Breast epithelium (tissue), 4 donors: ENCODE results near the gene RELL1. TPM values are rescaled to one million over a fixed set of nuclear protein-coding genes. Genes with fewer than 3 reads are reported as not detected.

ENCODE experiments used
- DNase-seq, 2 donors: peaks; one replicate each; pipeline ENCODE4 v3.0.0-alpha.2; 2019; ENCODE audit warnings: low spot score in 2 of 2
- H3K27ac ChIP-seq, 2 donors: fragments of 200-600 bp; sonication (generic) in 1 of 2; one replicate each; pipeline ENCODE4 v1.5.1; 2016 to 2019; ENCODE audit warnings: mild to moderate bottlenecking in 1 of 2
- H3K27me3 ChIP-seq, 2 donors: fragments of 200-600 bp; sonication (generic) in 1 of 2; one replicate each; pipeline versions ENCODE4 v1.5.1 to v1.6.0; 2017 to 2019; ENCODE audit warnings: control low read depth in 1 of 2, mild to moderate bottlenecking in 1 of 2
- H3K36me3 ChIP-seq: fragments of 200-600 bp; one replicate; pipeline ENCODE4 v1.5.1; 2019
- H3K4me1 ChIP-seq, 2 donors: fragments of 200-600 bp; sonication (generic); one replicate each; pipeline ENCODE4 v1.5.1; 2016 to 2019; ENCODE audit warnings: control low read depth in 1 of 2
- H3K4me3 ChIP-seq, 3 donors: fragments of 200-600 bp; sonication (generic); 1 replicate in 2 of 3; 2 replicates in 1 of 3; pipeline ENCODE4 v1.5.1; 2016 to 2019; ENCODE audit warnings: mild to moderate bottlenecking in 3 of 3, moderate library complexity in 2 of 3
- H3K9me3 ChIP-seq, 2 donors: fragments of 200-600 bp; sonication (generic) in 1 of 2; one replicate each; pipeline ENCODE4 v1.5.1; 2016 to 2019; ENCODE audit warnings: control low read depth in 1 of 2
- POLR2A ChIP-seq: fragments of 450-650 bp; IDR thresholded peaks from one replicate; pipeline ENCODE4 v1.6.1; 2016; ENCODE audit warnings: antibody characterized with exemption, mild to moderate bottlenecking, moderate library complexity
- POLR2AphosphoS5 ChIP-seq, 3 donors: sonication (generic); formaldehyde crosslinking; IDR thresholded peaks; one replicate each; pipeline ENCODE4 v1.6.1; 2017; ENCODE audit warnings: antibody characterized with exemption in 3 of 3
- intact Hi-C: fragments of 100-400 bp; cut with DNase I; formaldehyde crosslinking; loops from one replicate; pipeline ENCODE4 v1.15.1; 2023; ENCODE audit warnings: low total_unique reads
- total RNA-seq, 3 donors: library from RNA; depleted of rRNA; stranded (reverse); fragments of >200 nt; gene quantifications; one replicate each; pipeline ENCODE4 v1.1.0, GENCODE V29; 2016
- TF ChIP-seq, protein P1 (sequence below), 3 donors: fragments of 450-650 bp; IDR thresholded peaks; one replicate each; pipeline ENCODE4 v1.5.1; 2016 to 2017; ENCODE audit warnings: antibody characterized with exemption in 3 of 3, mild to moderate bottlenecking in 3 of 3, moderate library complexity in 3 of 3

Gene RELL1
- total RNA-seq, 3 donors from 2014 or later = 68.5 to 88.8 (median 76.0) TPM

DNA sequence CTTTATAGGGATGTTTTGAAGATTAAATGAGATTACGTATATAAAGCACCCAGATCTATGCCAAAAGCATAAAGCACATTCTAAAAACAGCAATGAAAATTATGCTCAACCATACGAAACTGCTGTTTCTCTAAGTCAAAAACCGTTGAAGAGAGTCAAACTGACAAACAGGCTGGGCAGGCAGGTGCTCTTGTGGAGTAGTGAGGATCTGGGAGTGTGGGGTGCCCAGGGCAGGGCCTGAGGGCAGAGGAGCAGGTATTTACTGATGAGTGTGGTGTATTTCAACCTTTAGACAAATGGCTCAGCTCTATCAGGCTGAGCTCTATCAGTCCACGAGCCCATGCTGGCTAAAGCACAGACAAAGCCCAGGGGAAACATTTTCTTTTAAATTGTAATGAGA, 40.4 kb downstream of the RELL1 start:
- intact Hi-C loops = loop anchor here (2.0 kb wide), 1 partner anchor 21 kb away; no protein-coding TSS in a partner anchor
- TF ChIP-seq POLR2AphosphoS5 (IDR thresholded peaks at IDR 0.05) = no peak
- TF ChIP-seq POLR2A = no peak
- TF ChIP-seq, protein P1, sequence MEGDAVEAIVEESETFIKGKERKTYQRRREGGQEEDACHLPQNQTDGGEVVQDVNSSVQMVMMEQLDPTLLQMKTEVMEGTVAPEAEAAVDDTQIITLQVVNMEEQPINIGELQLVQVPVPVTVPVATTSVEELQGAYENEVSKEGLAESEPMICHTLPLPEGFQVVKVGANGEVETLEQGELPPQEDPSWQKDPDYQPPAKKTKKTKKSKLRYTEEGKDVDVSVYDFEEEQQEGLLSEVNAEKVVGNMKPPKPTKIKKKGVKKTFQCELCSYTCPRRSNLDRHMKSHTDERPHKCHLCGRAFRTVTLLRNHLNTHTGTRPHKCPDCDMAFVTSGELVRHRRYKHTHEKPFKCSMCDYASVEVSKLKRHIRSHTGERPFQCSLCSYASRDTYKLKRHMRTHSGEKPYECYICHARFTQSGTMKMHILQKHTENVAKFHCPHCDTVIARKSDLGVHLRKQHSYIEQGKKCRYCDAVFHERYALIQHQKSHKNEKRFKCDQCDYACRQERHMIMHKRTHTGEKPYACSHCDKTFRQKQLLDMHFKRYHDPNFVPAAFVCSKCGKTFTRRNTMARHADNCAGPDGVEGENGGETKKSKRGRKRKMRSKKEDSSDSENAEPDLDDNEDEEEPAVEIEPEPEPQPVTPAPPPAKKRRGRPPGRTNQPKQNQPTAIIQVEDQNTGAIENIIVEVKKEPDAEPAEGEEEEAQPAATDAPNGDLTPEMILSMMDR (IDR thresholded peaks at IDR 0.05) = no peak
- Histone ChIP-seq H3K27ac (peak overlapping the region; percentile 45 to 62), H3K9me3 (no peaks in the 10 kb centered on the region), H3K4me3 (no peak overlapping the region), H3K36me3 (no peaks in the 10 kb centered on the region), H3K27me3 (no peaks in the 10 kb centered on the region), H3K4me1 (no peaks in the 10 kb centered on the region)
- no peak for DNase-seq

GRCh38 chr4:37644962-37645361, 41.2 kb downstream of the RELL1 start:
- Histone ChIP-seq H3K27ac (peak overlapping the region in 1 of 2 donors; percentile 8), H3K4me3 (no peak overlapping the region), H3K4me1 (no peaks in the 10 kb centered on the region), H3K36me3 (no peaks in the 10 kb centered on the region), H3K27me3 (no peaks in the 10 kb centered on the region), H3K9me3 (no peaks in the 10 kb centered on the region)
- intact Hi-C loops = loop anchor here (2.0 kb wide), 1 partner anchor 22 kb away; no protein-coding TSS in a partner anchor
- TF ChIP-seq POLR2AphosphoS5 (IDR thresholded peaks at IDR 0.05) = no peak
- TF ChIP-seq, protein P1 (IDR thresholded peaks at IDR 0.05) = no peak
- TF ChIP-seq POLR2A = no peak
- DNase-seq = no peak

GRCh38 chr4:37641886-37642849, 44.0 kb downstream of the RELL1 start:
- no peaks in the 10 kb centered on the region for H3K4me1 ChIP-seq
- peak overlapping the region; percentile 22 to 57 for H3K27ac ChIP-seq
- no peaks in the 10 kb centered on the region for H3K36me3 ChIP-seq
- H3K9me3 ChIP-seq = no peaks in the 10 kb centered on the region
- no peaks in the 10 kb centered on the region for H3K27me3 ChIP-seq
- H3K4me3 ChIP-seq = no peak overlapping the region
- no peak for DNase-seq
- intact Hi-C loops = no loop called here
- TF ChIP-seq POLR2A = no peak
- no peak for TF ChIP-seq POLR2AphosphoS5 (IDR thresholded peaks at IDR 0.05)
- TF ChIP-seq, protein P1 (IDR thresholded peaks at IDR 0.05) = no peak

DNA sequence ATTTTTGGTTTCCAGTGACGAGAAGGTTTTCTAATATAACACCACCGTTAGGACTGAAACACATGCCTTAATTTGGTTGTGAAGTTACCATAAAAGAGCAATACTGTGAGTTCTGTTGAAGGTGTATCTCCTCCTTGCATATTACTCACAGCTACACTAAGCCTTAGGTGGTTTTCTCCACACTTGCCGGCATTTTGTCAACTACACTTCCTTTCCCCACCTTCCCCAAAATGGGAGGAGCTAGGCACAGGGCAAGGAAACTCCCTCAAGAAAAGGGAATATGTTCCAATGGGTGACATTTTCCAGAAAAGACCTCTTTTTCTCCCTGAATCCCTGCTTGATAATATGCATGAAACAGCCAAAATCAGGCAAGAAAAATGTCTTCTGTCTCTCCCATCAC, 44.8 kb downstream of the RELL1 start:
- TF ChIP-seq POLR2AphosphoS5 (IDR thresholded peaks at IDR 0.05) = no peak
- TF ChIP-seq, protein P1 (IDR thresholded peaks at IDR 0.05) = no peak
- no peak for TF ChIP-seq POLR2A
- Histone ChIP-seq H3K9me3 (no peaks in the 10 kb centered on the region), H3K27ac (no peak overlapping the region), H3K27me3 (no peaks in the 10 kb centered on the region), H3K4me3 (no peak overlapping the region), H3K36me3 (no peaks in the 10 kb centered on the region), H3K4me1 (no peaks in the 10 kb centered on the region)
- intact Hi-C loops = no loop called here
- no peak for DNase-seq
